NK-92 treated with Interleukin-12 subunit alpha and Interleukin-12 subunit beta, amount 100 ng/mL, for 24 hours (cell line): ENCODE results near the gene SYT1.

Experiments
- DNase-seq: peaks from one replicate; lab custom pipeline; 2025; lab: John Stamatoyannopoulos, UW

Gene SYT1

DNA sequence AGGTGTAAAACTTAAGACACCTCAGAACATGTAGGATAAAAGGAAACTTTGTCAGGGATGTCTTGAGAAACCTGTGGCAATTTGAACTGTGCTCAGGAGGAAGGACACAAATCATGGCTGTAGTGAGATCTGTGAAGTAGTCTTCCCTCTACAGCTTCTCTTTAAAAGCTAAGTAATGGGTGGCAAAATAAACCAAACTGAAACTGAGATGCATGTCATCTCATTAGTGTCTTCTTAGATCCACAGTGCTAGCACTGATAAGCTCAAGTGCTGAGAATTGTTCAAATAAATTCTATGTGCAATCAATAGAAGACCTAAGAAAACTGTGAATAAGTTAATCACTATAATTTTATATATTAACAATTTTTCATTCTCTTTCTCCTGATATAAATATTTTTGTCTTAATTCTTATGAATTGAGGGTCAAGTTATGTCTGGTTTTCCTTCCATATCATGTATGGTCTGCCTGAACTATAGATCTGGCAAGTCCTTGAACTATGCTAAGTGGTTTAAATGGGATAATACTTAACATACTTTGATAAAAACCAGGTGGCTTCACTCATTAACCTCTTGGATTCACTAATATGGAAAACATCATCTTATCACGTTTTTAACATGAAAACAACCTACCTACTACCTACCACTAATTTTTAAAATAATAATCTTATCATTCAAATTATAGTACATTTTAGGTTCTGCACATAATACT lies 27.2 kb downstream of the SYT1 start:
- no peak for DNase-seq

DNA sequence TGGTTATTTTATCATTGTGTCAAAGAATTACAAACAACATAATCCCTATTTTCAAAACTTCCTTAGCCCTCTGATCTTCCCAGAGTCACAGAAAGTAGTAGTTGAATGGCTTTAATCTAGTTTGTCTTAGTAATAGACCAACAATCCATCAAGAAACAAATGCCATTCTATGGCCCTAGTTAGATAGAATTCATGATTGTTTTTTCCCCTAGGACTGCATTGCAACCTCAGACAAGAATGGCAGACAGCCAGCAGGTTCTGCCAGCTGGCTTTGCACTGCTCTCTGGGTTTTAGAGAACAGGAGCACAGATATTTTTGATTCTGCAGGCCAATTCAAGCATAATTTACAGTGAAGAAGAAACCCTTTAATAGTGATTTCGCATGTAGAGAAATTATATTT lies 33.8 kb downstream of the SYT1 start:
- no peak for DNase-seq

DNA sequence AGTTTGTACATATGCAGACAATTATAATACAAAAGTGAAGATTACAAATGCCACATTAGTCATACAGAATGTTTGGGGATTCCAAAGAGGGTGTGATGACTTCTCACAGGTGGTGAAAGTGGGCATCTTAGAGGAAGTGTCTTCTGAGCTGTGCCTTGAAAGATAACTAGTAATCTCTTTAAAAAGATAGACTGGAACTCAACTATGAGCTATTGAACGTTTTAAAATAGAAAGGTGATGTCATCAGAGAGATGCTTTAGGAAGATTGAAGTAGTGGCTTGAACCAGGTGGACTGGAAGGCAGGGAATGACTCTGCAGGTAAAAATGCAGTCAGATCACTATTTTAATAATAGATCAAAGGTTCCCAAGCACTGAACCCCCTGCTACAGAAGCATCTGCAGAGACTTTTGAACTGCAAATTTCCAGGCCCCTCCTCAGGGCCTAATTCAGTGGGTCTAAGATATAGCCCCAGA lies 50.3 kb downstream of the SYT1 start:
- no peak for DNase-seq

DNA sequence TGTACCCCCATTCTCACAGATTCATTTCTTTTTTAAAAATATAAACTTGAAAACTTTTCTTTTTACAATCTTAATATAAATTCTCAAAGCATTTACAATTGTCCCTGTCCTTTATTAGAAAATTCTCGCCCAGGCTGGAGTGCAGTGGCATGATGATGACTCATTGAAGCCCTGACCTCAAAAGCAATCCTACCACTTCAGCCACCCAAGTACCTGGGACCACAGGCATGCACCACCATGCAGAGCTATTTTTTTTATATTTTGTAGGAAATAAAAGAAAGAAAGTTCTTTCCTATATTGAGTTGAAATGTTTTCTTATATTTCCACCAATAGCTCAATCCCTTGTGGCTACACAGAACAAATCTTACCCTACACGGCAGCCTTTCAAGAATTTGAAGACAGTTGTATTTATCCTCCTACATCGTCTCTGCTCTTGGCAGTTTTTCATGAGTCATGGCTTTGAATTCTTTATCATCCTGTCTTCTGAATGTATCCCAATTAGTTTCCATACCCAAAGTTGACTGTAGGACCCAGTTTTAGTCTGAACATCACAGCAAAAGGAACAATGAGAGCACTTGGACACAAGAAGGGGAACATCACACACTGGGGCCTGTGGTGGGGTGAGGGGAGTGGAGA lies 52.4 kb downstream of the SYT1 start:
- no peak for DNase-seq

DNA sequence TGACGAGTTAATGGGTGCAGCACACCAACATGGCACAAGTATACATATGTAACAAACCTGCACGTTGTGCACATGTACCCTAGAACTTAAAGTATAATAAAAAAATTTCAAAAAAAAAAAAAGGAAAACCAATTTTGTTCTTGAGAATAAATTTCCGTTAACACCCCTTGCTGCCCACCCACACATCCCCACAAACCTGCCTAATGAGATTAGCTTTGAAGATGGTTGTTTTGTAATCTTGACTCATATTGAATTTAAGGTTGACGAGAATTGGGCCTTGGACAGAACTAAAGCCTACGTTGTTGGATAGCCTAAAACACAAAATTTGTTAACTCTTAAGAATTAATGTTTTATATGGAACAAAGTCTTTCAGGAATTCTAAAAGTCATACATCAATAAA lies 52.9 kb downstream of the SYT1 start:
- DNase-seq, result no peak

DNA sequence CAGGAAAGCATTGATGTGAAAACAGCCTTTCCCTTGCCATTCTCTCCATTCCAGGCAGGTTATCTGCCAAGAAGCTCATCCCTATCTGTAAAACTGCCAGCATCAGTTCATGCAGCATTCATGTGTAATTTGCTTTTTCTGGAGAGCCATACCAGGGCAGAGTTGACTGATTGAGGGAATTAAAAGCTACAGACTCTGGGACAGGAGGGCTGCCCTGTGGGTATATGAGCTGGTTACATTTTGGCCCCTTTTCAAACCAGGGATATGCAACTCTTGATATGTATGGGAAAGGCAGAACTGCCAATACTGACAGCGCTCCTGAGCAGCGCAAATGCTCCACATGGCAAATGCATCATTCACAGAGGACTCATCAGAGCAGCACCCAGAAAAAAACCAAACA lies 53.7 kb downstream of the SYT1 start:
- DNase-seq, result no peak

DNA sequence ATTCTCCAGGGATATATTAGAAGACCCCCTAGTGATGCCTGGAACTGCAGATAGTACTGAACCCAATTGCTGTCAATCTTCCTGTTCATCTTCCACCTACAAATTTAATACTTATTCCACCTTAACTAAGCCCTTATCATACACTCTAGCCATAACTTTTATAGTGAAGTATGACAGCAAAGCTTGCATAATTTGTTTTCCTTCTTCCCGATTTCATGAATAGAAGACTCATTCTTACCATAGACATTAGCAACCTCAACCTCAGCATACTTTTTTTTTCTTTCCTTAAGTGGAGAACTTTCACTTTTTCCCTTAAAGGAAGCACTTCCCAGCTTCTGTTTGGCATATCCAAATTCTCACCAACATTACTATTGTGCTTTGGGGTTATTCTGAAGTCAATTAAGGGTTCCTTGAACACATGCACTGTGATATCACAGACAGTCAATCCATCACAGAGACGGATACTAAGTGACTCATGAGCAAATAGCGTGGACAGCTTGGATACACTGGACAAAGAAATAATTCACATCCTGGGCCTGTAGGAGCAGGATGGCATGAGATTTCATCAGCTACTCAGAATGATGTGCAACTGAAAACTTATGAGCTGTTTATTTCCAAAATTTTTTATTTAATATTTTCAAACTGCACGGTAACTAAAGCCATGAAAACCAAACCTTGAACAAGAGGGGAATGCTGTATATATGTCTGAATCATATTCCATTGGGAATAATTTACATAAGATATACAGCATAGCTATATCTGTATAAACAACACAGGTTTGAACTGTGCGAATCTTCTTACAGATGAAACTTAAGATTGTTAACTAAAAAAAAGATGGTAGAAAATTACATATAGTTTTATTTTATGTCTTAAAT lies 63.9 kb downstream of the SYT1 start:
- no peak for DNase-seq

DNA sequence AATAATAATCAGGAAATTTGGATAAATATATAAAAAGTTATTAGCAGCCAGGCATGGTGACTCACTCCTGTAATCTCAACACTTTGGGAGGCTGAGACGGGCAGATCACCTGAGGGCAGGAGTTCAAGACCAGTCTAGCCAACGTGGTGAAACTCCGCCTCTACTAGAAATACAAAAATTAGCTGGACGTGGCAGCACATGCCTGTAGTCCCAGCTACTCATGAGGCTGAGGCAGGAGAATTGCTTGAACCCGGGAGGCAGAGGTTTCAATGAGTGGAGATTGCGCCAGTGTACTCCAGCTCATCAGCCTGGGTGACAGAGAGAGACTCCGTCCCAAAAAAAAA lies 64.5 kb downstream of the SYT1 start:
- DNase-seq, result no peak

DNA sequence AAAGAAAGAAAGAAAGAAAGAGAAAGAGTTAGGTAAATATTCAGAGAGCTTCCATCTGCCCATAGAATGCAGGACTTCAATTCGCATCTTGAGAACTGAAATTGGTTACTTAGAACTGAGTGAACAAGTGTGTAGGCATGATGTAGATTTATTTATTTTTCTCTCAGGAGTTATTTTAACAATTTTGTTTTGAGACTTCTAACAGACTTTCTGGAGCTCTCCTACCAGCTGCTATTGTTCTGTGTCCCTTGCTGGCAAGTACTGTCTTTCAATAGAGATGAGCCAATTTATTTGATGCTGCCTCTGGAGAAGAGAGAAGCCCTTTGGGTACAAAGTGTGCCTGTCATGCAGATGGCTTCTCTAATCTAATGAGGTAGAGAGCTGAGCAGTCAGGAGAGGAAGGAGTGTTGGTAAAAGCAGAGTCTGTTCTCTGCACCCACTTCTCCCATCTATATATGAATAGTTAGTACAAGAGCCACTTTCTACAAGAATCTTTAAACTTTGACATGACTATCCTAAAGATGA lies 67.0 kb downstream of the SYT1 start:
- DNase-seq, result no peak

DNA sequence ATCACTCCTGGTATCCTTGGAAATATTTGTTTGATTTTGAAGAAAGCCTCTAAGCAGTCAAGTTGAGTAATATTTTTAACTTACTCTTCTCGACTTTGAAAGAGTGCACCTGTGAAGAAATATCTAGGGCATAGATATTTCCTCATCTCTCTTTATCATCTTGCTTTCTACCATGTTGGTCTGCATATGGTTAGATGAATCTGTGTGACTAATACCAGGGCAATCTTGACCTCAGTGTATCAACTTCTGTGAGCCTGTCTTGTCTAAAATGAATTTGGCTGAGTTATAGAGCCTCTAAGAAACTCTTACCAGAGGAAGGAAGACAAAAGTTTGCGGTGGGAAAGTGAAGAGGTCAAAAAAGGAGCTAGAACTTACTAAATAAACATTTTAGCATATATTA lies 68.4 kb downstream of the SYT1 start:
- DNase-seq, result no peak

DNA sequence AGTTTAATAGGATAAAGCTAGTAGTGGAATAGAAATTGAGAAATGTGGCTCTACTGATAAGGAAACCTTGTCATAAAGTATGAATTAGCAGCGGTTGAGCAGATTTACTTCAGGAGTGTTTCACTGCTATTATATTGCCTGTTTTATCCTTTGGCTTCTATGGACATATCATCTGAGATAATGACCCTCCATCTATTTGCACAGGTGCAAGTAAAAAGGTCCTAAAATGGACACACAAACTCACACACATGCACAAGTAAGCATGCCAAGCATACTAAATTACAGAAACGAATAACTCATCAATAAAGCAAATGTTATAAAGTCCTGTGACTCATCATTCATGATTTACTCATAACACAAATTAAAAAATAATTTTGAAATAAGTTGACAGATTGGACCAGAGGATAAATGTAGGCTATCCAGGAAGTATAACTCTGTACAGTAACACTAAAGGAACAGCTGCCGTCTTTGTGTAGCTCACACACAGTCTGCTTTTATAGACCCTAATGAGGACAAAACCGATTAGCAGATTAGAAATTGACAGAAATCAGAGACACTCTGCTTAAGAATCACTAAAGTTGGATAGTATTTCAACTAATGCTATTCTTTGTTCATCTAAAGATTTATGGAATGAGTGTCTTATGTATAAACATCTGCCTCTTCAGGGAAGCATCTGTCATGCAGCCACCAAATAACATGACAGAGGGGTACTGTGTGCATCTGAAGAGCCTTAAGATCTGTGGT lies 73.9 kb downstream of the SYT1 start:
- DNase-seq, result no peak

DNA sequence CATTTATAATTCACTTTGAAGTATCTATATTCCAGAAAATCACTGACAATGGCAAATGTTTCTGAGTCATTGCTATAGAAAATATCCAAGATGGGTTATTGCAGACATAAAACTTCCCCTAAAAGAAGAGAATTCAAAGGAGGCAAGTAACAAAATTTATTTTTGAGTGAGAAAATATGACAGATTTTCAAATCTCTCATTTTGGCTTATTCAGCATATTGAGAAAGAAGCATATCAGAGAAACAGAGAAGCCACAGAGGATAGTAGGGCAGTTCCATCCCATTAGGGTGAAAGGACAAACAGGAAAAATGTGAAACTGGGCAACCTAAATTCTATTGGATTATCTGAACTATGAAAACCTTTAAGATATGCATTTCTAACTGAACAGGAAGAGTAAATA lies 85.0 kb downstream of the SYT1 start:
- no peak for DNase-seq

DNA sequence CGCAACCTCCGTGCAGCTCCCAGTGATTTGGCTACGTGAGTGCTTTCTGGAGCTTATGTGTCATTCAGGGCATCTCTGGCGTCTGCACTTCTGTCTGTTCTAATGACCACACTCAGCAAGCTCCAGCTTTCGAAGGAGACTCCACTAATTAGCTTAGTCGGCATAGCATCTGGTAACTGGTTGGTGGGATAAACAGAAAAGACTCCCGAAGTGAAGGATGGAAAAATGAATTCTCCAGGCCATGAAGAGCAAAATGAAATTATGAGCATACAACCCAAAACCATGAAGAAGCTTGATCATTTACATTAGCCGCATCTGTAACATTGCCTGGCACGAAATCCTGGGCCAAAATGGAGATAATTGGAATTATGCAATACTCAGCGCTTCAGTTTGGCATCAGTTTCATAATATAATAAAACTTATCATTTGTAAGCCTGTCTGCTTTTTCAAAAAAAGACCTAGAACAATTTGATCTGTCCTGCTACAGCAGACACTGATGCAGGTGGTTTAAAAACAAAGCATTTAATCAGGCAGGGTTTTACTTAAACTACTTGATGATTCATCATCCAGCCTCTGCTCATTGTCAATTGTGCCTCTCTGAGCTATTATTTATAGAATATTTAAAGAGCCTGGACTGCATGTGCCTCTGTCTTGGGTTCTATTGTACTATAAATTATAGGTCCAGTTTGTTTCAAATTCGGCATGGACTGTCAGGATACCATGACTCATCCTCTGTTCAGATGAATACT lies 87.4 kb downstream of the SYT1 start:
- DNase-seq, result no peak

DNA sequence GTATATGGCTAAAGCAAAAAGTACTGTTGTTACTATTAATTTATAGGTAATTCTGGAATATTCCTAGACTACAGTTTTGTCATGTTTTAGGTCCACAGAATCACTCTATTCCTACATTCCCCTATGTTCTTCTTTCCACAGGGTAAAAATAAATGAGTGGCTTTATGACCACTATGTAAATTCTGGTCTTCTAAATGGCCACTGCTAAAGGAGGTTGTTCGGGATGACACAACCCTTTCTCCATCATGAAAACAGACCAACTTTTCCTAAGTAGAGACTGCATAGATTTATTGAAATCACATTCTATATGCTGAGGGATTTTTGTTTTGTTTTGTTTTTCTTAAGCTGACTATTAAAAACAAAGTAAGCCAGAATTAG lies 88.0 kb downstream of the SYT1 start:
- no peak for DNase-seq

DNA sequence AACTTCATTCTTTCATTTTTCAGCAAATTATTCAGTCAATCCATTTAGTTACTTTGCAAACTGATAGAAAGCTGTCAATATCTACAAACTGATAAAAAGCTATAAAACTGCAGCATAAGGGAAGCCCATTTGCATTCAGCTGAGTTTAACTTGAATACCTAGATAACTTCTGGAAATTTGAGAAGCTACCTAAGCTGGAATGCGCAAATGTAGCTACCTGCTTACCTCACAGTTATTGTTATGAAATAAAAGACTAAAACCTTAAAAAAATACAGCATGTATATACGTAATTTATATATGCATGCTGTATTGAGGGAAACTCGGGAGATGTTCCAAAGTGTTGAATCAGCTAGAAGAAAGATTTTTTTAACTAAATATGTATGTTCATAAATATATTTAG lies 94.4 kb downstream of the SYT1 start:
- DNase-seq, result no peak

DNA sequence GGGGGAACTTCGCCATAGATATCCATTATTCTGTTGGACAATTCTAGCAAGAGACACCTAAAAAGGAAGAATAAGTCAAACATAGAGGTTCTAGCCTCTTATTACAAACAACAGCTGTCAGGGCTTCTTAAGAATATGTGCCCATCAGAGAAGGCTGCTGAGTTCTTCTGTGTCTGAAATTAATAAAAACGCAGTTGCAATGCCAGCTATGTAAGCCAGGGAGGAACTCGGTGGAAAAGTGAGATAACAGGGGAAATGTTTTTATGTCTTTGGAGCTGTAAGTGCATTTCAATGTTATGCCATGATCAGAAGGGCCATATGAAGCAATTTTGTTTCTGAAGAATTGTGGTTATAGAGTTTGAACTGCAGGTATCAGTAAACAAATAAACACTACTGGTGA lies 95.0 kb downstream of the SYT1 start:
- no peak for DNase-seq

DNA sequence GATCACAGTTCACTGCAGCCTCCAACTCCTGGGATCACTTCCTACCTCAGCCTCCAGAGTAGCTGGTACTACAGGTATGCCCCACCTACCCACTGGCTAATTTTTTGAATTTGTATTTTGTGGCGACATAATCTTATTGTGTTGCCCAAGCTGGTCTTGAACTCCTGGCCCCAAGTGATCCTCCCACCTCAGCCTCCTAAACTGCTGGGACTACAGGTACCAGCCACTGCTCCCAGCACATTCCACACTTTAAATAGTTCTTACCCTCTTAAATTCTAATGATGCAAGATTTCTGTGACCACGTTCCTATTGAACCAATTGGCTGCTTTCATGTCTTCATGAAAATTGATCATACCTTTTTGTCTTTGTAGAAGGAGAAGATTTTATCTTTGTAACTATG lies 96.6 kb downstream of the SYT1 start:
- DNase-seq, result no peak

DNA sequence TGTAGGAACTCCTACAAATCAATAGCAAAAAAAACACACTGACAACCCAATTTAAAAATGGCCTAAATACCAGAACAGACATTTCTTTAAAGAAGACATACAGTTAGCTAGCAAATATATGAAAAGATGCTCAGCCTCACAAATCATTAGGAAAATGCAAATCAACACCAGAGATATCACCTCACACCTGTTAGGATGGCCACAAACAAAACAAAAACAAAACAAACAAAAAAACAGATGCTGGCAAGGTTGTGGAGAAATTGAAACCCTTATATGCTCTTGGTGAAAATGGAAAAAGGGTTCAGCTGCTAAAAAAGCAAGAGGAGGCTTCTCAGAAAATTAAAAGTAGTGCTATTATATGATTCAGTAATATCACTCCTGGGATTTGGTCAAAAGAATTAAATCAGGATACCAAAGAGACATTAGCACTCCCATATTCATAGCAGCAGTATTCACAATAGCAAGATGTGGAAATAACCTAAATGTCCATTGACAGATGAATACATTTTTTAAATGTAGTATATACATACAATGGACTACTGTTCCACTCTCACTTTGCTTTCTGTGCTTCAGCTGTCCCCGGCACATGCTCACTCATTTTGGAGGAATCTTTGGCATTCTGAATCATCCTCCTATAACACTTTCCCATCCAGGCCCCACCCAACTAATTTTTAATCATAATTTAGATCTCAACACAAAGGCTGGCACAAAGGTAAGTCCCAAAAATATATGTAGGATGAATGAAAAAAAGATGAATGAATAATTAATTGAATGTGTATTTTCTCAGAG lies 99.1 kb downstream of the SYT1 start:
- no peak for DNase-seq

DNA sequence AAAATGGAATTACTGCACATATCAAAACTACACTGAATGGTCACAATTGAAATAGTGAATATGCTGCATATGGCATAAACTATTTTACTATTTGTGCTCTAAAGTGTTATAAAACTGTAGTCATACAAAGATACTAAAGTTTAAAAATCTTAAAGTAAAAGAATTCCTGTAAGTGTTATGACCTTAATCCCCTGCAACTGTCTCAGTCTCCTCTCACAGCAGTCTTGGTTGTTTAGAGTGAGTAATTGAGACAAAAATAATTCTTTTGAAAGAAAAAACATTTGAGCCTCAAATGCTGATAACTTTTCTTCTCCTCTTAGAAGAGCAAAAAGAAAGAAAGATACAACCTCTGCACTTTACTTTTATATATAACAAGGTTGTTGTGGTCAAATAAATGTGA lies 99.9 kb downstream of the SYT1 start:
- no peak for DNase-seq

DNA sequence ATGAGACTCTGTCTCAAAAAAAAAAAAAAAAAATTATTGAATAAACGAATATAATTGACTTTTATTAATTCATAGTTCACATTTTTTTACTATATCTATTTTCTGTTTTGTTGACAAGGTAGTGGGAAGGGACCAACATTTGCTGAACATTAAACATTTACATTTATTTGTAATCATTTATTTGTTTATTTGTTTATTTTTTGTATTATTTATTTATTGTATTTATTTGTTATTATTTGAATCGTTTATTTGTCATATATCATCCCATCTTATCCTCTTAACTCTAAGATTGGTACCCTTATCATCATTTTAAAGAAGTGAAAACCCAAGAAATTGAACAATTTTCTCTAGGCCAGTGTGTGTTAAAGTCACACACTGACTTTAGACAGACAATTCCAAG lies 101.5 kb downstream of the SYT1 start:
- DNase-seq, result no peak

DNA sequence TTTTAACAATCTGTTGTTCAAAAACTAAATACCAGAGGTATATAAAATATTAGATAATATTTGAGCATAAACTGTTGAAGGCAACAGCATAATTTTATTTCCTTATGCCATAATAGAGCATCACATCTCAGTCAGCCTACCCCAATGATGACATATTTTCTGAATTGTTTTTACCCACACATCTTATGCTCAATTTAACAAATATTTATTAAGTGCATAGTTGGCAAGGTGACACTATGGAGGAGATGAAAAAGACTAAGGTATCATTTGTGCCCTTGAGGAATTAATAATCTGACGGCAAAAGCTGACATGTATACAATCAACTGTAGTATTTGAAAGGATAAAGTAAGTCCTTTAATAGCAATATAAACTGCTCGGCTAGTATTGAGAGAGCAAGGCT lies 102.4 kb downstream of the SYT1 start:
- no peak for DNase-seq
